Bronchial epithelial cell (primary cell): ENCODE results near the gene ZNF736. TPM values are rescaled to one million over a fixed set of nuclear protein-coding genes. Genes with fewer than 3 reads are reported as not detected.

Source experiments
- DNase-seq: peaks from one replicate; pipeline ENCODE4 v3.0.0-alpha.2; 2010; ENCODE audit warnings: low read depth
- FAIRE-seq: peaks from 2 replicates; lab custom pipeline; 2011; peaks lifted over from hg19 to GRCh38; lab: Jason Lieb, UNC
- H3K27me3 ChIP-seq: 2 replicates; pipeline ENCODE4 v1.5.1; 2011; ENCODE audit warnings: low read length; ENCODE audit not compliant: control insufficient read depth, insufficient read depth
- H3K36me3 ChIP-seq: 2 replicates; pipeline ENCODE4 v1.5.1; 2011; ENCODE audit warnings: low read length; ENCODE audit not compliant: control insufficient read depth, insufficient read depth
- H3K4me3 ChIP-seq: 2 replicates; pipeline ENCODE4 v1.5.1; 2011; ENCODE audit warnings: mild to moderate bottlenecking, low read depth, low read length, control low read depth
- total RNA-seq: library from RNA; depleted of rRNA; stranded (reverse); fragments of >200 nt; gene quantifications from 2 replicates; pipeline ENCODE4 v1.2.1, GENCODE V29; 2014
- TF ChIP-seq, protein P1 (sequence below): IDR thresholded peaks from 2 replicates; pipeline ENCODE4 v1.5.1; 2011; ENCODE audit warnings: mild to moderate bottlenecking, moderate library complexity, low read length, control low read depth, inconsistent platforms; ENCODE audit not compliant: insufficient read depth, severe bottlenecking

The ZNF736 gene
- total RNA-seq, 1 donor from 2014 or later, result 8.7 TPM

DNA sequence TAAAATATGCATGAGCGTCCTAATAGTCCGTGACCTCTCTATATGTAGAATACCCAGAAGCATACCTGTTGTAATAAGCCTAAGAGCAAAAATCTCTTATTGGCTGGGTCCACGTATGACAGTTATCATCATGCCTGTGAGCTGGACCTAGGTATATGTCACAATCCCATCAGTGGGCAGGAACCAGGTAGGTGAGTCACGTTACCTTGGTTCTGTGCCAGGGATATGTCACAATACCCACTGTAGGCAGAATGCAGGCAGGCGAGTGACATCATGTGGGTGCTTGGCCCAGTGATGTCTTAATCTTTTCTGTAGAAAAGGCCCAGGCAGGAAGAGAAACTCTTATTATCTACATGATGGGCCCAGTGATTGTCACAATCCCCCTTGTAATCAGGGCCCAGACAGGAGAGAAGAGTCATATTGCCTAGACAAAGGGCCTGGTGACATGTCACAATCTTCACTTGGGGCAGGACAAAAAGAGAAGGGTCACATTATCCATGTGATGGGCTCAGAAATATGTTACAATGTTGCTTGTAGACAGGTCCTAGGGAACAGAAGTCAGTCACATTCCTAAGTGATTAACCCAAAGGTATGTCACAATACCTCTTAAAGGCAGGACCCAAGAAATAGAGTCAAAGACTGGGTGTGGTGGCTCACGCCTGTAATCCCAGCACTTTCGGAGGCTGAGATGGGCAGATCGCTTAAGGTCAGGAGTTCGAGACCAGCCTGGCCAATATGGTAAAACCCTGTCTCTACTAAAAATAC lies 12.9 kb upstream of the ZNF736 start:
- H3K27me3 ChIP-seq, result no peaks in the 10 kb centered on the region
- no peak overlapping the region for H3K4me3 ChIP-seq
- DNase-seq (peak; percentile 88), FAIRE-seq (no peak)
- TF ChIP-seq, protein P1, sequence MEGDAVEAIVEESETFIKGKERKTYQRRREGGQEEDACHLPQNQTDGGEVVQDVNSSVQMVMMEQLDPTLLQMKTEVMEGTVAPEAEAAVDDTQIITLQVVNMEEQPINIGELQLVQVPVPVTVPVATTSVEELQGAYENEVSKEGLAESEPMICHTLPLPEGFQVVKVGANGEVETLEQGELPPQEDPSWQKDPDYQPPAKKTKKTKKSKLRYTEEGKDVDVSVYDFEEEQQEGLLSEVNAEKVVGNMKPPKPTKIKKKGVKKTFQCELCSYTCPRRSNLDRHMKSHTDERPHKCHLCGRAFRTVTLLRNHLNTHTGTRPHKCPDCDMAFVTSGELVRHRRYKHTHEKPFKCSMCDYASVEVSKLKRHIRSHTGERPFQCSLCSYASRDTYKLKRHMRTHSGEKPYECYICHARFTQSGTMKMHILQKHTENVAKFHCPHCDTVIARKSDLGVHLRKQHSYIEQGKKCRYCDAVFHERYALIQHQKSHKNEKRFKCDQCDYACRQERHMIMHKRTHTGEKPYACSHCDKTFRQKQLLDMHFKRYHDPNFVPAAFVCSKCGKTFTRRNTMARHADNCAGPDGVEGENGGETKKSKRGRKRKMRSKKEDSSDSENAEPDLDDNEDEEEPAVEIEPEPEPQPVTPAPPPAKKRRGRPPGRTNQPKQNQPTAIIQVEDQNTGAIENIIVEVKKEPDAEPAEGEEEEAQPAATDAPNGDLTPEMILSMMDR, result no peak
- H3K36me3 ChIP-seq, result no peaks in the 10 kb centered on the region

DNA sequence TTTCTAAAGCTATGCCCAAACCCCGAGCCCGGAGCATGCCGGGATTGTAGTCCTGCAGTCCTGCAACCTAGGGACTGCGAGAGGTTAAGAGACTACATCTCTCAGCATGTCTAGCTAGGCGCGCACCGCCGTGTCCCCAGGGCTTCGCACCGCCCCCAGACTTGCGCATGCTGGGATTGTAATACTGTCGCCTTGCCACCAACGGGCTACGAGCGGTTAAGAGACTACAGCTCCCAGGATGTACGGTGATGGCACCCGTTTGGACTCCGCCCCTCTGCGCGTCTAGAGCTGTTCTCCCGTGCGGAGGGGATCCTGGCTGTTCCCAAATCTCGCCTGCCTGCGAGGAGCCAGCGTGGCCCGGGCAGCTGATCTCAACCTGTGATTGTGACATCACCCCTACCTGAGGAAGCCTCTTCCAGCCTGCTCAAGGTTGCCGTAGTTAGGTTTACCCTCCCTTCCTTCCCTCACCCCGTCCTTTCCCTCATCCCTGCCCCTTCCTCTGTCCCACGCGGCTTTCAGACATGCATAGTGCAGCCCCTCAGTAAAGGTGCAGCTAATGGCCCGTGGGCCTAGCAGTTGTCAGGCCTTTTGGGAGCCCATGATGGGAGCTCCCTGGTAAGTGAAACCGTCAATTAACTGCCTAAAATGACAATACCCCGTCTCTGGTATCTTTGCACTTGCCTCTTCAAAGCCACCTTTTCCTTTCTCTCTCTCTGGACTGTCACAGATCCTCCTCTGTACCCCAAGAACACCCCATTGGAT lies 6.3 kb upstream of the ZNF736 start:
- no peaks in the 10 kb centered on the region for H3K36me3 ChIP-seq
- peak overlapping the region; percentile 49 for H3K4me3 ChIP-seq
- FAIRE-seq (peak; percentile 91), DNase-seq (peak; percentile 77)
- no peaks in the 10 kb centered on the region for H3K27me3 ChIP-seq
- TF ChIP-seq, protein P1, result no peak

DNA sequence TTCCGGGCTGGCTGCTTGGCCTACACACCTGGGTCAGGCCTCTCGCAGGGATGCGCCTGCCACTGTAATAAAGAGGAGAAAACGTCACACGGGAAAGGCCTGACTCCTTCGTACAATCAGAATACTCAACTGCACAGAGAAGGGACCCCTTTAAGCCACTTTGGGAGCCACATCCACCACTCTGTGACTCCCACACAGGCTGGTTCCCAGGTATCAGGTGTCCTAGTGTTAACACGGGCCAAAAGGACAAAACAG lies 5.8 kb upstream of the ZNF736 start:
- TF ChIP-seq, protein P1, result no peak
- no peak for DNase-seq
- Histone ChIP-seq H3K27me3 (no peaks in the 10 kb centered on the region), H3K36me3 (no peaks in the 10 kb centered on the region), H3K4me3 (peak overlapping the region; percentile 49)
- FAIRE-seq, result no peak

DNA sequence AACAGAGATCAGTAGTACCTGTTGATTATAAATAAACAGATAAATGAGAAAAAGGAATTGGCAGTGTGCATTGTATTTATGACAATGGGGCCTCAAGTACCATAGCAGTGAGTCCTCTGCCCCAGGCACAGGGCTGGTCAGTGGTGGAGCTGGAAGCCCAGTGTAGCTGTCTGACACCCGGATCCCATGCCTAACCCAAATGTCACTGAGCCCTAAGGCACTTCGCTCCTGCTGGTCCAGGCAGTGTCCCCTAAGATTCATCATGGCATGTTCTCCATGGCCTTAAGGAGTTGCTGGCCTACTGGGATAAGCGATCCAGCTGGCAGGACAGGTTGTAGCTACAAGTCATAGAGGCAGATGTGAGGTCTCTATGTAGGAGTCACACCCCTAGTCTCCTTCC lies 3.3 kb upstream of the ZNF736 start:
- no peak for DNase-seq

DNA sequence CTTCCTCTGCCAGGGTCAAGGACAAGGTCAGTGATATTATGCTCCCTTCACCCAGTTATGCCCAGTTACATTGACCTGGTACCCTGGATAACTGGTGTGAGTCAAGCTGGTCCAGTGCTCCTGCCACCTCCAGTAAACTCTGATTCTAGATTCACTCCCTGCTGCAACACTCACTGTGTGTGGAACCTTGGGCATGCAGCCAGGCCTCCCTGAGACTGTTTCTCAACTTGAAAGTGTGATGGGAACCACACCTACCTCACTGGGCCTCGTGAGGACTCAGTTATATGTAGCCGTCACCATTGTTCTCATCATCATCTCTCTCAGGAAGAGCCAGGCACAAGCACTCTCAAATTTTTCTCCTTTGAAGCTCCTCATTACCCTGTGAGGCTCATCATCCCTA lies 935 bp upstream of the ZNF736 start:
- FAIRE-seq (peak; percentile 7), DNase-seq (peak; percentile 21)
- TF ChIP-seq, protein P1, result no peak
- Histone ChIP-seq H3K36me3 (no peaks in the 10 kb centered on the region), H3K27me3 (no peaks in the 10 kb centered on the region), H3K4me3 (no peak overlapping the region)

More for the DNA sequence above, 3.3 kb upstream of the ZNF736 start:
- no peaks in the 10 kb centered on the region for H3K36me3 ChIP-seq
- H3K4me3 ChIP-seq, result no peak overlapping the region
- no peaks in the 10 kb centered on the region for H3K27me3 ChIP-seq
- FAIRE-seq, result peak; percentile 97
- TF ChIP-seq, protein P1, result no peak
